ENCODE data around the gene HTR1B. TPM values are rescaled to one million over a fixed set of nuclear protein-coding genes. Genes with fewer than 3 reads are reported as not detected.

Gene HTR1B
- total RNA-seq, 1 experiment from 2014 or later = not detected

- peak; percentile 97 for DNase-seq (ENCODE audit: low read depth)
Observed at GRCh38 chr6:77456531-77457248, 6.6 kb downstream of the HTR1B start.

- no peak for DNase-seq (ENCODE audit: low read depth)
Observed at GRCh38 chr6:77455271-77455670, 8.0 kb downstream of the HTR1B start.

- no peak for DNase-seq (ENCODE audit: low read depth)
Observed at GRCh38 chr6:77454386-77454785, 8.9 kb downstream of the HTR1B start.

GRCh38 chr6:77451466-77451865 is 11.8 kb downstream of the HTR1B start:
- DNase-seq (ENCODE audit: low read depth) = no peak

GRCh38 chr6:77450924-77451323 is 12.4 kb downstream of the HTR1B start:
- DNase-seq (ENCODE audit: low read depth) = no peak

- no peak for DNase-seq (ENCODE audit: low read depth)
Observed at GRCh38 chr6:77448546-77448945, 14.7 kb downstream of the HTR1B start.

- DNase-seq (ENCODE audit: low read depth) = peak; percentile 52
Observed at GRCh38 chr6:77447254-77447653, 16.0 kb downstream of the HTR1B start.

GRCh38 chr6:77446249-77446648 is 17.0 kb downstream of the HTR1B start:
- DNase-seq (ENCODE audit: low read depth) = no peak

- no peak for DNase-seq (ENCODE audit: low read depth)
Observed at GRCh38 chr6:77445214-77445613, 18.1 kb downstream of the HTR1B start.

- no peak for DNase-seq (ENCODE audit: low read depth)
Observed at GRCh38 chr6:77440206-77440976, 22.9 kb downstream of the HTR1B start.

- DNase-seq (ENCODE audit: low read depth) = no peak
Observed at GRCh38 chr6:77433888-77434287, 29.4 kb downstream of the HTR1B start.

GRCh38 chr6:77430504-77430903 is 32.8 kb downstream of the HTR1B start:
- no peak for DNase-seq (ENCODE audit: low read depth)

- DNase-seq (ENCODE audit: low read depth) = no peak
Observed at GRCh38 chr6:77425671-77426070, 37.6 kb downstream of the HTR1B start.

GRCh38 chr6:77425216-77425615 is 38.1 kb downstream of the HTR1B start:
- DNase-seq (ENCODE audit: low read depth) = no peak

GRCh38 chr6:77424761-77425160 is 38.5 kb downstream of the HTR1B start:
- no peak for DNase-seq (ENCODE audit: low read depth)

GRCh38 chr6:77416839-77417238 is 46.5 kb downstream of the HTR1B start:
- no peak for DNase-seq (ENCODE audit: low read depth)

- DNase-seq (ENCODE audit: low read depth) = no peak
Observed at GRCh38 chr6:77415706-77416105, 47.6 kb downstream of the HTR1B start.

Other genes starting within 250 kb of the HTR1B start
- not detected in 2 replicates for gene MEI4, start 189.5 kb upstream of the HTR1B start, total RNA-seq (2014; rRNA removed; shearing (Covaris generic))

All from M059J (cell line).